Keratinocyte (primary cell): ENCODE data around the gene SCYGR4.

Experiments used
- EZH2 ChIP-seq: IDR thresholded peaks from one replicate; pipeline ENCODE4 v1.6.1; 2012; ENCODE audit warnings: inconsistent platforms, mild to moderate bottlenecking, low read length, moderate library complexity
- TF ChIP-seq, protein P1 (sequence below), 3 experiments: IDR thresholded peaks in 1 of 3; conservative IDR thresholded peaks in 1 of 3; optimal IDR thresholded peaks in 1 of 3; 2 replicates in 2 of 3; 3 replicates in 1 of 3; pipeline versions ENCODE3 to v1.5.1; 2011; ENCODE audit warnings: low read length in 3 of 3, mild to moderate bottlenecking in 3 of 3, moderate library complexity in 2 of 3, control low read depth in 1 of 3, inconsistent platforms in 1 of 3; ENCODE audit not compliant: insufficient read depth in 2 of 3; ENCODE audit errors: extremely low read depth in 1 of 3

- TF ChIP-seq, protein P1, sequence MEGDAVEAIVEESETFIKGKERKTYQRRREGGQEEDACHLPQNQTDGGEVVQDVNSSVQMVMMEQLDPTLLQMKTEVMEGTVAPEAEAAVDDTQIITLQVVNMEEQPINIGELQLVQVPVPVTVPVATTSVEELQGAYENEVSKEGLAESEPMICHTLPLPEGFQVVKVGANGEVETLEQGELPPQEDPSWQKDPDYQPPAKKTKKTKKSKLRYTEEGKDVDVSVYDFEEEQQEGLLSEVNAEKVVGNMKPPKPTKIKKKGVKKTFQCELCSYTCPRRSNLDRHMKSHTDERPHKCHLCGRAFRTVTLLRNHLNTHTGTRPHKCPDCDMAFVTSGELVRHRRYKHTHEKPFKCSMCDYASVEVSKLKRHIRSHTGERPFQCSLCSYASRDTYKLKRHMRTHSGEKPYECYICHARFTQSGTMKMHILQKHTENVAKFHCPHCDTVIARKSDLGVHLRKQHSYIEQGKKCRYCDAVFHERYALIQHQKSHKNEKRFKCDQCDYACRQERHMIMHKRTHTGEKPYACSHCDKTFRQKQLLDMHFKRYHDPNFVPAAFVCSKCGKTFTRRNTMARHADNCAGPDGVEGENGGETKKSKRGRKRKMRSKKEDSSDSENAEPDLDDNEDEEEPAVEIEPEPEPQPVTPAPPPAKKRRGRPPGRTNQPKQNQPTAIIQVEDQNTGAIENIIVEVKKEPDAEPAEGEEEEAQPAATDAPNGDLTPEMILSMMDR (optimal IDR thresholded peaks at IDR 0.05 in 1 of 3, IDR thresholded peaks at IDR 0.05 in 1 of 3, conservative IDR thresholded peaks at IDR 0.05 in 1 of 3; ENCODE audit: extremely low read depth in 1 of 3, insufficient read depth in 2 of 3, low read length in 3 of 3) = no peak
- no peak for TF ChIP-seq EZH2
Measured at GRCh38 chr2:227570615-227571014, 46.7 kb upstream of the SCYGR4 start.
